PC-3 (cell line): ENCODE data around the gene SNCG. TPM values are rescaled to one million over a fixed set of nuclear protein-coding genes. Genes with fewer than 3 reads are reported as not detected.
"Not testable (repeated sequence)": the region's sequence is repeated elsewhere in the genome, so short reads cannot be mapped to it uniquely, and the experiment has no call there.

Source experiments
- ATAC-seq: fragments of 200-7000 bp; cut with Tn5 transposase; 2 replicates; pipeline ENCODE4 v1.9.1; 2020; ENCODE audit warnings: mild to moderate bottlenecking, moderate library complexity
- BruUV-seq: library from RNA; stranded (reverse); fragments of 400-500 nt; replicated peaks from 2 replicates; lab custom pipeline; 2021; lab: Mats Ljungman, UMichigan
- CTCF ChIA-PET: fragments of 300-600 bp; sonication (Branson Sonifier 250); formaldehyde crosslinking; loops from one replicate; lab custom pipeline; 2022; ENCODE audit warnings: antibody characterized with exemption; lab: Charles Lee
- POLR2A ChIA-PET: fragments of 300-600 bp; sonication (Branson Sonifier 250); formaldehyde crosslinking; loops from one replicate; lab custom pipeline; 2022; ENCODE audit warnings: antibody characterized with exemption; ENCODE audit not compliant: unreplicated experiment; lab: Charles Lee
- DNase-seq: peaks from one replicate; pipeline ENCODE4 v3.0.0-alpha.2; 2015
- H2AFZ ChIP-seq: fragments of 300-600 bp; sonication (generic); 2 replicates; pipeline ENCODE4 v1.6.0; 2016; ENCODE audit warnings: antibody characterized with exemption, low read length
- H3F3A ChIP-seq: fragments of 300-600 bp; sonication (generic); one replicate; pipeline ENCODE4 v1.6.0; 2017; ENCODE audit warnings: antibody characterized with exemption, low read length, control low read depth, mild to moderate bottlenecking; ENCODE audit not compliant: unreplicated experiment
- H3K27ac ChIP-seq: fragments of 300-600 bp; sonication (generic); 2 replicates; pipeline ENCODE4 v1.5.1; 2016; ENCODE audit warnings: mild to moderate bottlenecking, low read length
- H3K27me3 ChIP-seq: fragments of 300-600 bp; sonication (generic); 2 replicates; pipeline ENCODE4 v1.6.1; 2016; ENCODE audit warnings: low read length, mixed read lengths
- H3K36me3 ChIP-seq: fragments of 300-600 bp; sonication (generic); 2 replicates; pipeline ENCODE4 v1.6.1; 2016; ENCODE audit warnings: low read depth, mixed run types, low read length, mixed read lengths
- H3K4me1 ChIP-seq: fragments of 300-600 bp; sonication (generic); 2 replicates; pipeline ENCODE4 v1.5.1; 2016; ENCODE audit warnings: low read length; ENCODE audit not compliant: insufficient read depth
- H3K4me2 ChIP-seq: fragments of 300-600 bp; sonication (generic); 2 replicates; pipeline ENCODE4 v1.6.0; 2016; ENCODE audit warnings: low read length
- H3K4me3 ChIP-seq: fragments of 300-600 bp; sonication (generic); 2 replicates; pipeline ENCODE4 v1.5.1; 2016; ENCODE audit warnings: mild to moderate bottlenecking, low read length, mixed read lengths
- H3K79me2 ChIP-seq: fragments of 300-600 bp; sonication (generic); 2 replicates; pipeline ENCODE4 v1.6.1; 2017; ENCODE audit warnings: low read length, mixed read lengths
- H3K9ac ChIP-seq: fragments of 300-600 bp; sonication (generic); 2 replicates; pipeline ENCODE4 v1.6.0; 2016; ENCODE audit warnings: mild to moderate bottlenecking, low read length
- H3K9me2 ChIP-seq: fragments of 300-600 bp; sonication (generic); replicated peaks from 2 replicates; pipeline ENCODE4 v1.6.1; 2016; ENCODE audit warnings: mixed run types, low read length, mixed read lengths
- H3K9me3 ChIP-seq: fragments of 300-600 bp; sonication (generic); 2 replicates; pipeline ENCODE4 v1.6.1; 2016; ENCODE audit warnings: low read length, mixed read lengths
- H4K20me1 ChIP-seq: fragments of 300-600 bp; sonication (generic); 2 replicates; pipeline ENCODE4 v1.6.1; 2016; ENCODE audit warnings: low read length, mixed read lengths
- EZH2 ChIP-seq: fragments of 300-600 bp; sonication (generic); IDR thresholded peaks from one replicate; pipeline ENCODE4 v1.6.1; 2017; ENCODE audit warnings: antibody characterized with exemption, mild to moderate bottlenecking, low read length; ENCODE audit not compliant: unreplicated experiment
- EZH2phosphoT487 ChIP-seq: fragments of 300-600 bp; sonication (generic); IDR thresholded peaks from 2 replicates; pipeline ENCODE4 v1.6.1; 2018; ENCODE audit warnings: mild to moderate bottlenecking, antibody characterized with exemption, low read length, borderline replicate concordance
- intact Hi-C: fragments of 100-400 bp; cut with micrococcal nuclease; formaldehyde crosslinking; loops from 2 replicates; pipeline ENCODE4 v1.9.0; 2023
- total RNA-seq: library from RNA; depleted of rRNA; stranded (reverse); fragments of >200 nt; gene quantifications from 2 replicates; pipeline ENCODE4 v1.2.3, GENCODE V29; 2014
- TF ChIP-seq, protein P1 (sequence below): fragments of 300-600 bp; sonication (generic); conservative IDR thresholded peaks from 2 replicates; pipeline ENCODE4 v1.5.1; 2017; ENCODE audit warnings: antibody characterized with exemption, low read depth, mild to moderate bottlenecking, low read length

Gene SNCG
- total RNA-seq, 1 experiment from 2014 or later: 2.7 TPM

DNA sequence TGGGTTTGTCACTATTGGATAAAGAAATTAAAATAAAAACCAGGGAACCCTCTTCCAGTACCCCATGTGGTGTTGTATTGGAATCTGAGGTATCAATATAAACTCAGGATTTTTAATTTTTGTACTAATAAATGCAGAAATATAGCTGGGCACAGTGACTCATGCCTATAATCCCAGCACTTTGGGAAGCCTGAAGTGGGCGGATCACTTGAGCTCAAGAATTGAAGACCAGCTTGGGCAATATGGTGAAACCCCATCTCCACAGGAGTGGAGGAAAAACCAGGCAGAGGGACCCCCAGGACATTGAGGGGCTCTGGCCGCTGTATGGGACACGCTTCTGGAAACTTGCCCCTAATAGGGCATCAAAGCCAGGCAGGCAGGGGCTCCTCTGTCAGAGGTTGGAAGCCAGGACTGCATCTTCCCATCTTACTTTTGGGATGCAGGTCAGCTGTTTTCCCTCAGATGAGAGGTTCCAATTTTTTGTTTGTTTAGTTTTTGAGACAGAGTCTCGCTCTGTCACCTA is 21.0 kb downstream of the SNCG start:
- Histone ChIP-seq H3F3A (no peaks in the 10 kb centered on the region), H3K9me2 (no peaks in the 10 kb centered on the region), H4K20me1 (no peaks in the 10 kb centered on the region), H3K27ac (no peak overlapping the region), H3K27me3 (no peaks in the 10 kb centered on the region), H3K36me3 (no peaks in the 10 kb centered on the region), H3K9ac (no peak overlapping the region), H3K9me3 (no peaks in the 10 kb centered on the region), H2AFZ (no peak overlapping the region), H3K4me2 (no peak overlapping the region), H3K4me3 (no peak overlapping the region), H3K79me2 (no peaks in the 10 kb centered on the region), H3K4me1 (peaks cover 17% of the 10 kb centered on the region)
- ChIA-PET CTCF (no interaction called here), POLR2A (no interaction called here)
- intact Hi-C loops: no loop called here
- no TSS peak for BruUV-seq
- TF ChIP-seq, protein P1, sequence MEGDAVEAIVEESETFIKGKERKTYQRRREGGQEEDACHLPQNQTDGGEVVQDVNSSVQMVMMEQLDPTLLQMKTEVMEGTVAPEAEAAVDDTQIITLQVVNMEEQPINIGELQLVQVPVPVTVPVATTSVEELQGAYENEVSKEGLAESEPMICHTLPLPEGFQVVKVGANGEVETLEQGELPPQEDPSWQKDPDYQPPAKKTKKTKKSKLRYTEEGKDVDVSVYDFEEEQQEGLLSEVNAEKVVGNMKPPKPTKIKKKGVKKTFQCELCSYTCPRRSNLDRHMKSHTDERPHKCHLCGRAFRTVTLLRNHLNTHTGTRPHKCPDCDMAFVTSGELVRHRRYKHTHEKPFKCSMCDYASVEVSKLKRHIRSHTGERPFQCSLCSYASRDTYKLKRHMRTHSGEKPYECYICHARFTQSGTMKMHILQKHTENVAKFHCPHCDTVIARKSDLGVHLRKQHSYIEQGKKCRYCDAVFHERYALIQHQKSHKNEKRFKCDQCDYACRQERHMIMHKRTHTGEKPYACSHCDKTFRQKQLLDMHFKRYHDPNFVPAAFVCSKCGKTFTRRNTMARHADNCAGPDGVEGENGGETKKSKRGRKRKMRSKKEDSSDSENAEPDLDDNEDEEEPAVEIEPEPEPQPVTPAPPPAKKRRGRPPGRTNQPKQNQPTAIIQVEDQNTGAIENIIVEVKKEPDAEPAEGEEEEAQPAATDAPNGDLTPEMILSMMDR: no peak
- no peak for TF ChIP-seq EZH2phosphoT487
- no peak for TF ChIP-seq EZH2
- no peak for DNase-seq
- ATAC-seq: no peak

- Histone ChIP-seq H3K27ac (no peak overlapping the region), H3K79me2 (no peaks in the 10 kb centered on the region), H3K27me3 (no peaks in the 10 kb centered on the region), H2AFZ (no peak overlapping the region), H3K9me3 (no peaks in the 10 kb centered on the region), H3K4me3 (no peak overlapping the region), H3K36me3 (no peaks in the 10 kb centered on the region), H3K9me2 (no peaks in the 10 kb centered on the region), H3F3A (no peaks in the 10 kb centered on the region), H4K20me1 (no peaks in the 10 kb centered on the region), H3K4me2 (no peak overlapping the region), H3K9ac (no peak overlapping the region), H3K4me1 (peaks cover 11% of the 10 kb centered on the region)
- intact Hi-C loops: no loop called here
- TF ChIP-seq, protein P1: no peak
- TF ChIP-seq EZH2phosphoT487 (no peak), EZH2 (no peak)
- POLR2A ChIA-PET: no interaction called here
- DNase-seq: no peak
- BruUV-seq: no TSS peak
- CTCF ChIA-PET: no interaction called here
- ATAC-seq: no peak
Measured at GRCh38 chr10:86979977-86980448, 21.6 kb downstream of the SNCG start.

DNA sequence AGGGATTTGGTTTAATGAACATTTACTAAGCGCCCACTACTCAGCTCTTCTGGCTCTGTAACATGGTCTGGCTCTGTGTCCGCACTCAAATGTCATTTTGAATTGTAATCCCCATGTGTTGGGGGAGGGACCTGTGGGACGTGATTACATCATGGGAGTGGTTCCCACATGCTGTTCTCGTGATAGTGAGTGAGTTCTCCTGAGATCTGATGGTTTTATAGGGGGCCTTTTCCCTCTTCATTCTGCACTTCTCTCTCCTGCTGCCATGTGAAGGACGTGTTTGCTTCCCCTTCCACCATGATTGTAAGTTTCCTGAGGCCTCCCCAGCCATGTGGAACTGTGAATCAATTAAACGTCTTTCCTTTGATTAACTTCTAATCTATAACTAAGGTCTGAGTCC is 22.6 kb downstream of the SNCG start:
- H3K36me3 ChIP-seq, BruUV-seq, ATAC-seq, DNase-seq, intact Hi-C loops, H3K9me2 ChIP-seq, H3F3A ChIP-seq, H2AFZ ChIP-seq, H3K79me2 ChIP-seq, H3K27ac ChIP-seq, H3K4me2 ChIP-seq, CTCF ChIA-PET, H3K27me3 ChIP-seq, H4K20me1 ChIP-seq, H3K9me3 ChIP-seq, H3K9ac ChIP-seq, H3K4me3 ChIP-seq, POLR2A ChIA-PET: not testable (repeated sequence)
- peaks cover 10% of the 10 kb centered on the region for H3K4me1 ChIP-seq
